Measurements from ENCODE around the gene PPIL6. TPM values are rescaled to one million over a fixed set of nuclear protein-coding genes. Genes with fewer than 3 reads are reported as not detected.

Gene PPIL6
- total and polyA plus RNA-seq, 4 donors: 0.17 to 0.51 (median 0.30) TPM

DNA sequence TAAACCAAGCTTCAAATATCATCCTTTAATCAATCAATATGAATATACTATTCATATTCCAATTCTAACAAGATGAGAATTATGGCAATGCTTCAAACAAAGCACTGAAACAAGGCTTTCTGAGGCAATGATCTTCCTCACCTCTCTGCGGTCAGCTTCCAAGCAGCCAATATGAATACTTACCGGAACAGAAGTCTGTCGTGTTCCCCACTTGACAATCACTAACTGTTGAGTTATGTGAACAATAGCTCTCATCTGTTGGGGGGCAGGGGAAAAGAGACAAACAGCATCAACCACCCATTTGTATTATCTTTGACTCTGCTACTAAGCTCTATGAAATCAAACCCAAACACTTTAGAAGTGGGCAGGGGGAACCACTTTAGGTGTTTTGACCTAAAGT is 62.7 kb downstream of the PPIL6 start (continued):
- TF ChIP-seq, protein P1, sequence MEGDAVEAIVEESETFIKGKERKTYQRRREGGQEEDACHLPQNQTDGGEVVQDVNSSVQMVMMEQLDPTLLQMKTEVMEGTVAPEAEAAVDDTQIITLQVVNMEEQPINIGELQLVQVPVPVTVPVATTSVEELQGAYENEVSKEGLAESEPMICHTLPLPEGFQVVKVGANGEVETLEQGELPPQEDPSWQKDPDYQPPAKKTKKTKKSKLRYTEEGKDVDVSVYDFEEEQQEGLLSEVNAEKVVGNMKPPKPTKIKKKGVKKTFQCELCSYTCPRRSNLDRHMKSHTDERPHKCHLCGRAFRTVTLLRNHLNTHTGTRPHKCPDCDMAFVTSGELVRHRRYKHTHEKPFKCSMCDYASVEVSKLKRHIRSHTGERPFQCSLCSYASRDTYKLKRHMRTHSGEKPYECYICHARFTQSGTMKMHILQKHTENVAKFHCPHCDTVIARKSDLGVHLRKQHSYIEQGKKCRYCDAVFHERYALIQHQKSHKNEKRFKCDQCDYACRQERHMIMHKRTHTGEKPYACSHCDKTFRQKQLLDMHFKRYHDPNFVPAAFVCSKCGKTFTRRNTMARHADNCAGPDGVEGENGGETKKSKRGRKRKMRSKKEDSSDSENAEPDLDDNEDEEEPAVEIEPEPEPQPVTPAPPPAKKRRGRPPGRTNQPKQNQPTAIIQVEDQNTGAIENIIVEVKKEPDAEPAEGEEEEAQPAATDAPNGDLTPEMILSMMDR (IDR thresholded peaks at IDR 0.05; ENCODE audit: low read depth, low read length, missing input control): no peak
- TF ChIP-seq SP1 (IDR thresholded peaks at IDR 0.05) (no peak), RXRA (IDR thresholded peaks at IDR 0.05) (no peak)

DNA sequence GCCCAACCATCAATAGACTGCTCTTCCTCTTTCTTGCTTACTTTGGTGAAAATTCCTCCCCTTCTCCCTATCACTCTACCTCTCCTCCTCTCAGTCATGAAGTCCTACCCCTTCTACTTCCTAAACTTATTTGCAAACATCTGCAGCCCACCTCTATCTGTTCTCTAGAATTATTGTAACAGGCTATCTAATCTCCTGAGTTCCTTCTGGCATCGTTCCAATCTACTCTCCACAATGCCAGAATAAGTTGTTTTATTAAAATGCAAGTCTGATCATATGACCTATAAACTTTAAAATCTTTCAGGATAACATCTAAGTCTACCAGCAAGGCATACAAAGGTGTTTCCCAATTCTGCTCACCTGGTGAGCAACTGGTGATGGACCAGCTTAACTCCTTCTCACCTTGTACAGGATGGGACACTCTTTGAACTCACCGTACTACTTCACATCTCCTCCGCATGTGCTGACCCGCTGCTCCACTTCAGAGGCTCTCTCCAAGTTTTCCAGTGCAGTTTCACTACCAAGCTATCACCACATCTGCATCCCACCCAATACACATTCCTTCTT is 66.0 kb downstream of the PPIL6 start:
- Histone ChIP-seq H3K9me3 (ENCODE audit: control insufficient read depth in 4 of 4, low read length in 3 of 4) (no peaks in the 10 kb centered on the region), H3K9ac (ENCODE audit: low read depth in 1 of 2, low read length in 2 of 2) (no peak overlapping the region), H3K36me3 (ENCODE audit: control insufficient read depth in 4 of 4, insufficient read depth in 3 of 4, low read depth in 1 of 4, low read length in 3 of 4) (peaks cover 9 to 50% (median 36%) of the 10 kb centered on the region in 4 donors), H3K27me3 (ENCODE audit: control insufficient read depth in 4 of 4, insufficient read depth in 4 of 4, low read length in 3 of 4) (no peaks in the 10 kb centered on the region), H3K4me3 (ENCODE audit: low read depth in 1 of 3, low read length in 3 of 3) (no peak overlapping the region), H3K27ac (ENCODE audit: low read depth in 1 of 2, low read length in 2 of 2) (no peak overlapping the region), H3K4me1 (ENCODE audit: control insufficient read depth in 4 of 4, insufficient read depth in 4 of 4, low read length in 3 of 4) (peaks cover 0 to 21% (median 11%) of the 10 kb centered on the region in 4 donors)
- TF ChIP-seq RXRA (IDR thresholded peaks at IDR 0.05): no peak
- TF ChIP-seq, protein P2, sequence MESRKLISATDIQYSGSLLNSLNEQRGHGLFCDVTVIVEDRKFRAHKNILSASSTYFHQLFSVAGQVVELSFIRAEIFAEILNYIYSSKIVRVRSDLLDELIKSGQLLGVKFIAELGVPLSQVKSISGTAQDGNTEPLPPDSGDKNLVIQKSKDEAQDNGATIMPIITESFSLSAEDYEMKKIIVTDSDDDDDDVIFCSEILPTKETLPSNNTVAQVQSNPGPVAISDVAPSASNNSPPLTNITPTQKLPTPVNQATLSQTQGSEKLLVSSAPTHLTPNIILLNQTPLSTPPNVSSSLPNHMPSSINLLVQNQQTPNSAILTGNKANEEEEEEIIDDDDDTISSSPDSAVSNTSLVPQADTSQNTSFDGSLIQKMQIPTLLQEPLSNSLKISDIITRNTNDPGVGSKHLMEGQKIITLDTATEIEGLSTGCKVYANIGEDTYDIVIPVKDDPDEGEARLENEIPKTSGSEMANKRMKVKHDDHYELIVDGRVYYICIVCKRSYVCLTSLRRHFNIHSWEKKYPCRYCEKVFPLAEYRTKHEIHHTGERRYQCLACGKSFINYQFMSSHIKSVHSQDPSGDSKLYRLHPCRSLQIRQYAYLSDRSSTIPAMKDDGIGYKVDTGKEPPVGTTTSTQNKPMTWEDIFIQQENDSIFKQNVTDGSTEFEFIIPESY (IDR thresholded peaks at IDR 0.05): no peak
- no peak for TF ChIP-seq FOXA1 (IDR thresholded peaks at IDR 0.05)
- TF ChIP-seq, protein P3, sequence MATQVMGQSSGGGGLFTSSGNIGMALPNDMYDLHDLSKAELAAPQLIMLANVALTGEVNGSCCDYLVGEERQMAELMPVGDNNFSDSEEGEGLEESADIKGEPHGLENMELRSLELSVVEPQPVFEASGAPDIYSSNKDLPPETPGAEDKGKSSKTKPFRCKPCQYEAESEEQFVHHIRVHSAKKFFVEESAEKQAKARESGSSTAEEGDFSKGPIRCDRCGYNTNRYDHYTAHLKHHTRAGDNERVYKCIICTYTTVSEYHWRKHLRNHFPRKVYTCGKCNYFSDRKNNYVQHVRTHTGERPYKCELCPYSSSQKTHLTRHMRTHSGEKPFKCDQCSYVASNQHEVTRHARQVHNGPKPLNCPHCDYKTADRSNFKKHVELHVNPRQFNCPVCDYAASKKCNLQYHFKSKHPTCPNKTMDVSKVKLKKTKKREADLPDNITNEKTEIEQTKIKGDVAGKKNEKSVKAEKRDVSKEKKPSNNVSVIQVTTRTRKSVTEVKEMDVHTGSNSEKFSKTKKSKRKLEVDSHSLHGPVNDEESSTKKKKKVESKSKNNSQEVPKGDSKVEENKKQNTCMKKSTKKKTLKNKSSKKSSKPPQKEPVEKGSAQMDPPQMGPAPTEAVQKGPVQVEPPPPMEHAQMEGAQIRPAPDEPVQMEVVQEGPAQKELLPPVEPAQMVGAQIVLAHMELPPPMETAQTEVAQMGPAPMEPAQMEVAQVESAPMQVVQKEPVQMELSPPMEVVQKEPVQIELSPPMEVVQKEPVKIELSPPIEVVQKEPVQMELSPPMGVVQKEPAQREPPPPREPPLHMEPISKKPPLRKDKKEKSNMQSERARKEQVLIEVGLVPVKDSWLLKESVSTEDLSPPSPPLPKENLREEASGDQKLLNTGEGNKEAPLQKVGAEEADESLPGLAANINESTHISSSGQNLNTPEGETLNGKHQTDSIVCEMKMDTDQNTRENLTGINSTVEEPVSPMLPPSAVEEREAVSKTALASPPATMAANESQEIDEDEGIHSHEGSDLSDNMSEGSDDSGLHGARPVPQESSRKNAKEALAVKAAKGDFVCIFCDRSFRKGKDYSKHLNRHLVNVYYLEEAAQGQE (IDR thresholded peaks at IDR 0.05): no peak
- no peak for TF ChIP-seq EGR1 (IDR thresholded peaks at IDR 0.05; ENCODE audit: low read depth in 2 of 2)
- TF ChIP-seq TAF1 (conservative IDR thresholded peaks at IDR 0.05): no peak
- no peak for TF ChIP-seq FOXA2 (IDR thresholded peaks at IDR 0.05)
- no peak for TF ChIP-seq JUND (IDR thresholded peaks at IDR 0.05)
- TF ChIP-seq, protein P1 (IDR thresholded peaks at IDR 0.05; ENCODE audit: low read depth, low read length, missing input control): no peak
- TF ChIP-seq NR2F2 (IDR thresholded peaks at IDR 0.05): no peak
- no peak for TF ChIP-seq SP1 (IDR thresholded peaks at IDR 0.05)
- TF ChIP-seq, protein P4, sequence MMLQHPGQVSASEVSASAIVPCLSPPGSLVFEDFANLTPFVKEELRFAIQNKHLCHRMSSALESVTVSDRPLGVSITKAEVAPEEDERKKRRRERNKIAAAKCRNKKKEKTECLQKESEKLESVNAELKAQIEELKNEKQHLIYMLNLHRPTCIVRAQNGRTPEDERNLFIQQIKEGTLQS (IDR thresholded peaks at IDR 0.05): no peak
- TF ChIP-seq YY1 (IDR thresholded peaks at IDR 0.05): no peak
- WGBS: 88% methylated on average over 4 of the region's 4 CpGs
- DNase-seq (ENCODE audit: low spot score): no peak
